Upper lobe of right lung (tissue), 1 donor: Measurements from ENCODE around the gene ANTXR2. TPM values are rescaled to one million over a fixed set of nuclear protein-coding genes. Genes with fewer than 3 reads are reported as not detected.

Experiments
- ATAC-seq: fragments of 200-7000 bp; cut with Tn5 transposase; one replicate; pipeline ENCODE4 v1.9.1; 2020; ENCODE audit warnings: mild to moderate bottlenecking, moderate library complexity
- DNase-seq: peaks from one replicate; pipeline ENCODE4 v3.0.0-alpha.2; 2020
- H3K27ac ChIP-seq: fragments of 200-600 bp; one replicate; pipeline ENCODE4 v1.8.0; 2022
- H3K27me3 ChIP-seq: fragments of 200-600 bp; one replicate; pipeline ENCODE4 v1.8.0; 2022; ENCODE audit warnings: mild to moderate bottlenecking
- H3K36me3 ChIP-seq: fragments of 200-600 bp; one replicate; pipeline ENCODE4 v1.8.0; 2022
- H3K4me1 ChIP-seq: fragments of 200-600 bp; one replicate; pipeline ENCODE4 v1.8.0; 2022
- H3K4me3 ChIP-seq: fragments of 200-600 bp; one replicate; pipeline ENCODE4 v1.8.0; 2022; ENCODE audit warnings: mild to moderate bottlenecking
- H3K9me3 ChIP-seq: fragments of 200-600 bp; one replicate; pipeline ENCODE4 v1.8.0; 2022
- intact Hi-C: fragments of 100-400 bp; cut with DNase I; formaldehyde crosslinking; loops from one replicate; pipeline ENCODE4 v1.11.0; 2022
- total RNA-seq: library from RNA; stranded (reverse); fragmentation: NEBNext Ultra II Directional; extraction: Animal tissue kit (Norgen Biotek cat#: 25700); gene quantifications from one replicate; pipeline ENCODE4 v1.2.1, GENCODE V29; 2021
- TF ChIP-seq, protein P1 (sequence below): fragments of 200-600 bp; IDR thresholded peaks from one replicate; pipeline ENCODE4 v1.8.0; 2022; ENCODE audit warnings: antibody characterized with exemption
- donor health status: DM: no; HTN: yes; CAD: no; lungs with severe emphysema.

ANTXR2 gene
- total RNA-seq, 1 donor from 2014 or later, result 67.4 TPM

DNA sequence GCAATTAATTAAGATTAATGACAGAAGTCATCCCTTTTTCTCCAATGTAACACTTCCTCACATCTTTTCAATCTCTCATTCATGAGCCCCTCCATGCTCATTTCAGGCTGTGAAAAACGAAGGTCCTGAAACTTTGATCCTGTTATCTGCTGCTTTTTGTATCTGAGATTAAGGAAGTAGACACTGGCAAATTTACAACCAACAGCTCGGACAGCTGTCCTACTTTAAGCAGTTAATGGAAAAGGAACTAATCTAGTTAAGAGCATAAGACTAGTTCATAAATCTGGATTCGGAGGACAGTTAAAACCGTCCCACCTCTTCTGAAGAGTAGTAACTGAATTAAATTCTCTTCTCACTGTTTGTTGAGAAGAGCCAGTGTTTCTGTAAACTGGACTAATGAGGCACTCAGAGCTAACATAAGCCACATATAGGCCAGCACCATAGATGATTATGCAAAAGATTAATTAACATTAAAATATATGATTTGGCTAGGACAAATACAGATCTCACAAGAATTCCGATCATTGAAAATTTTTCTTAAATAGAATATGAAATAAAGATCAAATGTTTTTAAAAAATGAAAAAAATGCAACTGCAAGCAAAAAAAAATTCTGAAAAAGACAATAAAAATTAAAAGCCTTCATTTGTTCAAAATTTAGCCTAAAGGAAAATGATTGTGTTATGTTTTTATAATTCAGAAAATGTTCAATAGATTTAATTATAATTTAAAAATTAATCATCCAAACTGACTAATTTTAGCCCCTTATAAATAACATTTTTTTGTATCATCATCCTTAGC lies 114.4 kb downstream of the ANTXR2 start:
- peaks cover 2% of the 10 kb centered on the region for H3K36me3 ChIP-seq
- intact Hi-C loops, result no loop called here
- H3K4me3 ChIP-seq, result no peak overlapping the region
- H3K27me3 ChIP-seq, result no peaks in the 10 kb centered on the region
- DNase-seq (no peak), ATAC-seq (no peak)
- no peaks in the 10 kb centered on the region for H3K9me3 ChIP-seq
- H3K4me1 ChIP-seq, result no peaks in the 10 kb centered on the region
- TF ChIP-seq, protein P1, sequence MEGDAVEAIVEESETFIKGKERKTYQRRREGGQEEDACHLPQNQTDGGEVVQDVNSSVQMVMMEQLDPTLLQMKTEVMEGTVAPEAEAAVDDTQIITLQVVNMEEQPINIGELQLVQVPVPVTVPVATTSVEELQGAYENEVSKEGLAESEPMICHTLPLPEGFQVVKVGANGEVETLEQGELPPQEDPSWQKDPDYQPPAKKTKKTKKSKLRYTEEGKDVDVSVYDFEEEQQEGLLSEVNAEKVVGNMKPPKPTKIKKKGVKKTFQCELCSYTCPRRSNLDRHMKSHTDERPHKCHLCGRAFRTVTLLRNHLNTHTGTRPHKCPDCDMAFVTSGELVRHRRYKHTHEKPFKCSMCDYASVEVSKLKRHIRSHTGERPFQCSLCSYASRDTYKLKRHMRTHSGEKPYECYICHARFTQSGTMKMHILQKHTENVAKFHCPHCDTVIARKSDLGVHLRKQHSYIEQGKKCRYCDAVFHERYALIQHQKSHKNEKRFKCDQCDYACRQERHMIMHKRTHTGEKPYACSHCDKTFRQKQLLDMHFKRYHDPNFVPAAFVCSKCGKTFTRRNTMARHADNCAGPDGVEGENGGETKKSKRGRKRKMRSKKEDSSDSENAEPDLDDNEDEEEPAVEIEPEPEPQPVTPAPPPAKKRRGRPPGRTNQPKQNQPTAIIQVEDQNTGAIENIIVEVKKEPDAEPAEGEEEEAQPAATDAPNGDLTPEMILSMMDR, result no peak
- no peak overlapping the region for H3K27ac ChIP-seq

DNA sequence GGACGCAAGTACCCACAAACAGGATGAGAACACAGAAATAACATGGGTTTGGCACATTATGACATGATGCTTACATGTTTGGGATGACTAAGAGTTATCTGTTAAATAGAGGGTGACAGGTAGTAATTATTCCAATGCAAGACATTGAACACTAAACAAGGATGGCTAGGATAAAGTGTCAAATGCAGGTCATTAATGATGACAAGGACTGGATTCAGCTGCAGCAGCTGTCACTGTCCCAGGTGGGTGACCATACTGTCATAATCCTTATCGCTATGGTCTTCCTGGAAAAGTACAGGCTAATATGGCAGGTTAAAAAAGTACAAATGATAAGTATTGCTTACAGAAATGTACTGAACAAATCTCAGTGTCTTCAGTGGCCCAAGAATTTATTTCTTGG lies 123.9 kb downstream of the ANTXR2 start:
- DNase-seq (no peak), ATAC-seq (no peak)
- Histone ChIP-seq H3K9me3 (no peaks in the 10 kb centered on the region), H3K27ac (no peak overlapping the region), H3K27me3 (no peaks in the 10 kb centered on the region), H3K4me1 (no peaks in the 10 kb centered on the region), H3K36me3 (no peaks in the 10 kb centered on the region), H3K4me3 (no peak overlapping the region)
- TF ChIP-seq, protein P1, result no peak
- intact Hi-C loops, result no loop called here

- TF ChIP-seq, protein P1, result no peak
- no peak overlapping the region for H3K4me3 ChIP-seq
- intact Hi-C loops, result no loop called here
- H3K4me1 ChIP-seq, result no peaks in the 10 kb centered on the region
- DNase-seq, result no peak
- H3K36me3 ChIP-seq, result no peaks in the 10 kb centered on the region
- no peaks in the 10 kb centered on the region for H3K9me3 ChIP-seq
- H3K27ac ChIP-seq, result no peak overlapping the region
- H3K27me3 ChIP-seq, result no peaks in the 10 kb centered on the region
- ATAC-seq, result no peak
Measured at GRCh38 chr4:79948739-79949138, 124.3 kb downstream of the ANTXR2 start.

- Histone ChIP-seq H3K36me3 (no peaks in the 10 kb centered on the region), H3K4me1 (no peaks in the 10 kb centered on the region), H3K4me3 (no peak overlapping the region), H3K27me3 (no peaks in the 10 kb centered on the region), H3K27ac (no peak overlapping the region), H3K9me3 (no peaks in the 10 kb centered on the region)
- TF ChIP-seq, protein P1, result no peak
- ATAC-seq (no peak), DNase-seq (no peak)
- intact Hi-C loops, result no loop called here
Measured at GRCh38 chr4:79948261-79948660, 124.8 kb downstream of the ANTXR2 start.

GRCh38 chr4:79947386-79947785 lies 125.6 kb downstream of the ANTXR2 start:
- H3K4me3 ChIP-seq, result no peak overlapping the region
- DNase-seq (no peak), ATAC-seq (no peak)
- no peaks in the 10 kb centered on the region for H3K36me3 ChIP-seq
- H3K27ac ChIP-seq, result no peak overlapping the region
- TF ChIP-seq, protein P1, result no peak
- no peaks in the 10 kb centered on the region for H3K27me3 ChIP-seq
- no peaks in the 10 kb centered on the region for H3K4me1 ChIP-seq
- intact Hi-C loops, result no loop called here
- no peaks in the 10 kb centered on the region for H3K9me3 ChIP-seq
